ENCODE data around the gene OR1Q1.
"Not testable (repeated sequence)": the region's sequence is repeated elsewhere in the genome, so short reads cannot be mapped to it uniquely, and the experiment has no call there.

The OR1Q1 gene

DNA sequence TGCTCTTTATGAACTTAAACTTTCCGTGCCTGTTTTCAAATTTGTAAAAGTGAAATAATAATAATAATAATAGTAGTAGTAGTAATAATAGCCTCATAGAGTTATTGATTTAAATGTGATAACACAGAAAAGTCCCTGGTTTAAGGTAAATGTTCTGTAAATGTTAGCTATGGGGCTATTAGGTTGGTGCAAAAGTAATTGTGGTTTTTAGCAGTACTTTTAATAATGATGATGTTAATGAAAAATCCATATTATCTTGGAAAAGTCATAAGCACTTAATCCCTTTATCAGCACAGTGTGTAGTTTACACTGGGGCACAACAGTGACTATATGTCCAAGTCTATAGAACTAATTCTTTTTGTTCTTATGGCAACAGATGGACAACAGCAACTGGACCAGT is at the start of gene OR1Q1:
OR1Q1 (plus strand) TSS at position 377 of the 400 bp plus-strand sequence; CDS start at position 377, 0 bp downstream.
- DNase-seq (ENCODE audit: low spot score): no peak

- DNase-seq (ENCODE audit: low spot score): no peak
Measured at GRCh38 chr9:122567901-122568300, 46.6 kb upstream of the OR1Q1 start.

DNA sequence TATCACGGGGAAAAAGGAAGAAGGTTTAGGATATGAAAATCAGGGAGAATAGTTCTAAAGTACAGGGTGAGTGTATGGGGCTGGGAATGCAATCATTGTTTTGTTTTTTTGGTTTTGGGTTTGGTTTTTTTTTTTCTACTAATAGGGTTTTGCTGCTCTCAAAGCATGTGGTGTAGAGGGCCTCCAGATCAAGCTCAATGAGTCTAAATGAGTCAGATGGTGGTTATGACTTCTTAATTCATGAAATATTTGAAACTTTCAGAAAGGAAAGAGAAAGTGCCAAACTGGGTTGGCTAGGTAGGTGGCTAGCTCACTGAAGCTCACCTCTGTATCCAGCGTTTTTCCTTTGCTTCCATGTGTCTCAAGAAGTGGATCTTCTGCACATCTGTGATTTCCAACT is 42.1 kb upstream of the OR1Q1 start:
- no peak for DNase-seq (ENCODE audit: low spot score)

- no peak for DNase-seq (ENCODE audit: low spot score)
Measured at GRCh38 chr9:122579874-122580273, 34.7 kb upstream of the OR1Q1 start.

DNA sequence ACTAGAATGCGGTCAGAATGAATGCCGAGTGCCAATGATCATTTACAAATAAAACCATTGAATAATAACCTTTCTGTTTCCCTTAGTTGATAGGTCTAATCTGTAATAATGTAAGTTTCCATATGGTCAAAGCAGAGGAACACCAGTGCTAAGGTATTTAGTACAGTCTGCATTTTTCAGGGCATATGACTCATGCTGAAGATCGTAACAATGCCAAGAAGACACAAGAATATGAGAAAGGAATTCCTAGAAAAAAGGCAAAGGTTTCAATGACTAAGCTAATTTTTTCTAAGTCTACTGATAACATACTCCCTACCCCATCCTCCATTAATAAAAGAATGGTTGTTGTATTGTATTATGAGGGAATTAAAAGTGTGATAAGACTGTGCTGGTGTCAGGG is 34.2 kb upstream of the OR1Q1 start:
- DNase-seq (ENCODE audit: low spot score): no peak

- not testable (repeated sequence) for DNase-seq (ENCODE audit: low spot score)
Measured at GRCh38 chr9:122583284-122583683, 31.3 kb upstream of the OR1Q1 start, which contains the start of gene OR1L8. Gene OR1L8, minus strand, starts transcription at chr9:122583384. Its CDS starts 14,907 bp downstream, at chr9:122568477.

DNA sequence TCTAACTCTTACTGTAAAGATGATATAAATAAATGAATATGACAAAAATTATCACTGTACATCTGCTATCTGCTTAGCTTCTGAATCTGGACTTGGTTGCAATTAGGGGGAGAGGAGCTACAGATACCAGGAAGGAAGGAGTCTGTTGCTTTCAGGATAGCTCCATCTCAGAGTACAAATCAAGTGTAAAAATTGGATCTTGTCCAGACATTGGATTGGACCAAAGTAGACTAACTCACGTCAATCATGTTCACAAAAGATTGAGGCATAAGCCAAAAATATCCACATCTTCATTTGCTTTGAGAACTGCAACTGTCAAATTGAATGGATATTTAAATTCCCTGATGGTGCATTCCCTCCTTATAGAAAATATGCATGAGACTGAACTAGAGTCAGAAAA is 8.8 kb upstream of the OR1Q1 start:
- no peak for DNase-seq (ENCODE audit: low spot score)

DNA sequence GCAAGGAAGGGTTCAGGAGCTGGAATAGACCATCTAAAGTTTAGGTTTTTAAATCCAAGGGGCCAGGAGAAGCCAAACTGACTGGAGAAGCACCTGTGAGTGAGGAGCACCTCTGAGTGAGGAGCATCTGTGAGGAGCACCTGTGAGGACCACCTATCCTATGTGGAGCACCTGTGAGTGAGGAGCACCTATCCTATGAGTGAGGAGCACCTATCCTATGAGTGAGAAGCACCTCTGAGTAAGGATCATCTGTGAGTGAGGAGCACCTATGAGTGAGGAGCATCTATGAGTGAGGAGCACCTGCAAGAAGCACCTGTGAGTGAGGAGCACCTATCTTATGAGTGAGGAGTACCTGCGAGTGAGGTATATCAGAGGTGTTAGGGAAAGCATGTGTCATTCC is 8.0 kb upstream of the OR1Q1 start:
- DNase-seq (ENCODE audit: low spot score): no peak

DNA sequence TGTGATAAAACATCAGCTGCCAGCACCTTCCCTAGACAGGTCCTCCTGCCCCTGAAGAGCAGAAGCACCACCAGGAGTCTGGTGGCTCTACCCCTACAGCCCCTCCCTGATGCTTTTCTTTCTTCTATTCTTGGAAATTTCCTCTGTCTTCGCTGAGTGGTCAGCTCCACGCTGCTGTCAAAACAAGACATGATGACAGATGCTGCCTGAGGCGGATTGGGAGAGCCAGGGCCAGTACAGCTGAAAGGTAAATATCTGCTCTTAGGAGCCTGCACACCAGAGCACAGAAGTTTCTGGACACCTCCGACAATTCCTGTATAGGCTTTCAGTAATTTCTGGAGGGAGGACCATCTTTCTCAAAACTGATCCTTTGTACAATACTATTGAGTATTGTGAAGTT is 4.7 kb upstream of the OR1Q1 start:
- no peak for DNase-seq (ENCODE audit: low spot score)

DNA sequence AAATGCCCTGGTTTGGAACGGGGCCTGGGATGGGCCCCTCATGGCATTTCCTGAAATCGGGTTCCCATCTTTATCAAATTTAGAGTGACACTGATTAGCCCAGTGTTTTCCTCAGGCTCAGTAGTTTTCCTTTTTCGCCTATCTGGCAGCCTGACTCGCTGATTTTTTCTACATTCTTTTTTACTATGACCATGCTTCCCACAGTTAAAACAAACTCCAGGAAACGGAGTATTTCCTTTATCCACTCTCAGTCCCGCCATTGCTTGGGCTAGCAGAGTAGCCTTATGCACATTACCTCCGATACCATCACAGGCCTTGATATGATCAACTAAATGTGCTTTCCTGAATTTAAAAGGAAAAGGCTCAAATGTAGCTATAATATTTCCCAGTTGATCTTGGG is 5.5 kb downstream of the OR1Q1 start:
- DNase-seq (ENCODE audit: low spot score): no peak

- DNase-seq (ENCODE audit: low spot score): peak; percentile 6
Measured at GRCh38 chr9:122642226-122642625, 27.7 kb downstream of the OR1Q1 start.

- no peak for DNase-seq (ENCODE audit: low spot score)
Measured at GRCh38 chr9:122656378-122656777, 41.8 kb downstream of the OR1Q1 start.

- DNase-seq (ENCODE audit: low spot score): no peak
Measured at GRCh38 chr9:122657527-122657926, 43.0 kb downstream of the OR1Q1 start, which contains the start of gene OR1B1. Gene OR1B1, minus strand, starts transcription at chr9:122657627.

DNA sequence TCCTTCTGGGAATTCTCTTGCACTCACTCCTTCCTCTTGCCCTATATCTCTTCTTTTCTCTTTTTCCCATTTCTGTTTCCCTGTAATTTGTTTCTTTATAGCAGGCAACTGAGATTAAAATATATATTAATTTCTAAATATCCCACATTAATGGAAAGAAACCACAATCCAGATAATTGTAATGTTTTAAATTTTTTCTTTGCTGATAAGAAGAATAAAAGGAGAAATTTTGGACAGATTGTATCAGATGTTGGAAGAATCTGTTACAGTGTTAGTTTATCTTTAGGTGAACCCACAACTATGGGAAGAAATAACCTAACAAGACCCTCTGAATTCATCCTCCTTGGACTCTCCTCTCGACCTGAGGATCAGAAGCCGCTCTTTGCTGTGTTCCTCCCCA is 46.9 kb downstream of the OR1Q1 start, which contains the start of gene OR1L1:
OR1L1 (plus strand) TSS at position 301 of the 400 bp plus-strand sequence; CDS start at position 301, 0 bp downstream.
- DNase-seq (ENCODE audit: low spot score): no peak

All from HuH-7 (cell line).